RCC 7860 (cell line): ENCODE data around the gene RAB42.

Experiments
- DNase-seq: peaks from one replicate; pipeline ENCODE4 v3.0.0-alpha.2; 2015; ENCODE audit warnings: low spot score
- FAIRE-seq: peaks from 2 replicates; lab custom pipeline; 2012; peaks lifted over from hg19 to GRCh38; lab: Jason Lieb, UNC

Gene RAB42

GRCh38 chr1:28644494-28644893 is 52.4 kb downstream of the RAB42 start:
- DNase-seq (no peak), FAIRE-seq (no peak)
